MM.1S (cell line): Measurements from ENCODE around the gene TRIM6.

ENCODE experiments used
- CTCF ChIP-seq: fragments of 300-600 bp; sonication (generic); IDR thresholded peaks from 2 replicates; pipeline ENCODE4 v1.5.1; 2016; ENCODE audit warnings: antibody characterized with exemption, low read length, mixed read lengths
- EZH2phosphoT487 ChIP-seq: fragments of 300-600 bp; sonication (generic); IDR thresholded peaks from 2 replicates; pipeline ENCODE4 v1.6.1; 2018; ENCODE audit warnings: antibody characterized with exemption, low read length

GRCh38 chr11:5603326-5603725, 6.9 kb downstream of the TRIM6 start:
- no peak for TF ChIP-seq CTCF
- TF ChIP-seq EZH2phosphoT487: no peak
